Mesendoderm (in vitro differentiated cells): ENCODE data around the gene WASHC2C.
"Not testable (repeated sequence)": the region's sequence is repeated elsewhere in the genome, so short reads cannot be mapped to it uniquely, and the experiment has no call there.

ENCODE experiments used
- DNase-seq: peaks from one replicate; pipeline ENCODE4 v3.0.0; 2013
- H2AK5ac ChIP-seq: 2 replicates; pipeline ENCODE4 v1.6.1; 2013; ENCODE audit warnings: low read length, inconsistent platforms
- H2BK120ac ChIP-seq: 2 replicates; pipeline ENCODE4 v1.6.1; 2013; ENCODE audit warnings: low read depth, mild to moderate bottlenecking, low read length, moderate library complexity, mixed read lengths
- H2BK15ac ChIP-seq: replicated peaks from 2 replicates; pipeline ENCODE4 v1.6.1; 2013; ENCODE audit warnings: low read depth, mild to moderate bottlenecking, moderate library complexity
- H2BK5ac ChIP-seq: 2 replicates; pipeline ENCODE4 v1.6.1; 2013; ENCODE audit warnings: low read length, inconsistent platforms
- H3K18ac ChIP-seq: 2 replicates; pipeline ENCODE4 v1.6.1; 2013; ENCODE audit warnings: mild to moderate bottlenecking, low read length, mixed read lengths
- H3K23ac ChIP-seq: one replicate; pipeline ENCODE4 v1.6.1; 2013; ENCODE audit warnings: low read length
- H3K27ac ChIP-seq: 2 replicates; pipeline ENCODE4 v1.5.1; 2013; ENCODE audit warnings: low read depth, mild to moderate bottlenecking, inconsistent platforms, low read length, moderate library complexity
- H3K27me3 ChIP-seq: 2 replicates; pipeline ENCODE4 v1.6.1; 2013; ENCODE audit warnings: low read length, control low read depth, mild to moderate bottlenecking, inconsistent platforms; ENCODE audit not compliant: insufficient read depth, poor library complexity
- H3K36me3 ChIP-seq: 2 replicates; pipeline ENCODE4 v1.6.1; 2013; ENCODE audit warnings: low read length, inconsistent platforms; ENCODE audit not compliant: control insufficient read depth, insufficient read depth
- H3K4ac ChIP-seq: one replicate; pipeline ENCODE4 v1.6.1; 2013; ENCODE audit warnings: low read depth, mild to moderate bottlenecking, low read length, moderate library complexity
- H3K4me1 ChIP-seq: 2 replicates; pipeline ENCODE4 v1.6.1; 2013; ENCODE audit warnings: low read depth, low read length, inconsistent platforms; ENCODE audit not compliant: control insufficient read depth
- H3K4me2 ChIP-seq: 2 replicates; pipeline ENCODE4 v1.6.1; 2013; ENCODE audit warnings: low read length
- H3K4me3 ChIP-seq: 2 replicates; pipeline ENCODE4 v1.5.1; 2013; ENCODE audit warnings: mild to moderate bottlenecking, low read length
- H3K56ac ChIP-seq: one replicate; pipeline ENCODE4 v1.6.1; 2013; ENCODE audit warnings: low read length
- H3K79me1 ChIP-seq: 2 replicates; pipeline ENCODE4 v1.6.1; 2013; ENCODE audit warnings: low read length, inconsistent platforms
- H3K79me2 ChIP-seq: 2 replicates; pipeline ENCODE4 v1.6.1; 2013; ENCODE audit warnings: mild to moderate bottlenecking, low read length; ENCODE audit not compliant: control insufficient read depth, insufficient read depth
- H3K9ac ChIP-seq: 2 replicates; pipeline ENCODE4 v1.6.1; 2013; ENCODE audit warnings: low read length, inconsistent platforms
- H4K5ac ChIP-seq: one replicate; pipeline ENCODE4 v1.6.1; 2013; ENCODE audit warnings: low read length
- H4K8ac ChIP-seq: one replicate; pipeline ENCODE4 v1.6.1; 2013; ENCODE audit warnings: low read depth, mild to moderate bottlenecking, control low read depth, low read length, moderate library complexity
- WGBS: extraction: QIAGEN DNeasy Blood & Tissue Kit; methylation state at CpG from one replicate; pipeline ENCODE4 v1.1.7; 2013; ENCODE audit warnings: low lambda C conversion rate, missing lambda C conversion rate; ENCODE audit not compliant: insufficient coverage; ENCODE audit errors: extremely low coverage; 5-methylcytosine and 5-hydroxymethylcytosine counted together

Gene WASHC2C

DNA sequence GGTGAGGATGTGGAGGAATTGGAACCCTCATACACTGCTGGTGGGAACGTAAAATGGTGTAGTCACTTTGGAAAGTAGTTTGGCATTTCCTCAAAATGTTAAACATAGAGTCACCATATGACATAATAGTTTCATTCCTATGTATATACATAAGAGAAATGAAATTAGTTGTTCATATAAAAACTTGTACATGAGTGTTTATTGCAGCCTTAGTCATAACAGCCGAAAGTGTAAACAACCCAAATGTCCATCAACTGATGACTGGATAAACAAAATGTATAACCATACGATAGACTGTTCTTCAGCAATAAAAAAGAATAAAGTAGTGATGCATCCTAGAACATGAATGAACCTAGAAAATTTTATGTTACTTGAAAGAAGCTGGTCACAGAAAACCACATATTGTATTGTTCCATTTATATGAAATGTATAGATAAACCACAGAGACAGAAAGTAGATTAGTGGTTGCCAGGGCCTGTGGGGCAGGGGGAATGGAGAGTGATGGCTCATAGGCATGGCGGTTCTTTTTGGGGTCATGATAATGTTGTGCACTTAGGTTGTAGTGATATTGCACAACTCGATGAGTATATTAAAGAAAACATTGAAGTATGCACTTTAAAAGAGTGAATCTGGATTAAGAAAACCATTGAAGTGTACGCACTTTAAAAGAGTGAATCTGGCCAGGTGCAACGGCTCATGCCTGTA lies 44.8 kb downstream of the WASHC2C start:
- not testable (repeated sequence) for H3K9ac ChIP-seq, H3K4me3 ChIP-seq, H3K23ac ChIP-seq, H3K27me3 ChIP-seq, H3K36me3 ChIP-seq, H3K4me2 ChIP-seq, H2AK5ac ChIP-seq, H2BK120ac ChIP-seq, H2BK5ac ChIP-seq, DNase-seq, H3K56ac ChIP-seq, H4K5ac ChIP-seq, H3K4me1 ChIP-seq, H3K4ac ChIP-seq, H3K18ac ChIP-seq, H2BK15ac ChIP-seq, H4K8ac ChIP-seq, H3K27ac ChIP-seq, H3K79me1 ChIP-seq, H3K79me2 ChIP-seq
- no CpG with 5 or more reads among the region's 7 CpGs for WGBS

- not testable (repeated sequence) for H2AK5ac ChIP-seq, DNase-seq, H3K4ac ChIP-seq, H3K23ac ChIP-seq, H2BK120ac ChIP-seq, H3K4me2 ChIP-seq, H3K4me1 ChIP-seq, H3K4me3 ChIP-seq, H2BK5ac ChIP-seq, H3K56ac ChIP-seq, H3K27ac ChIP-seq, H3K36me3 ChIP-seq, H3K79me1 ChIP-seq, H3K79me2 ChIP-seq, H4K8ac ChIP-seq, H3K27me3 ChIP-seq, H3K9ac ChIP-seq, H4K5ac ChIP-seq, H2BK15ac ChIP-seq, H3K18ac ChIP-seq
- WGBS, result no CpG with 5 or more reads among the region's 1 CpG
These were observed 59.2 kb downstream of the WASHC2C start for GRCh38 chr10:45786217-45786616.

DNA sequence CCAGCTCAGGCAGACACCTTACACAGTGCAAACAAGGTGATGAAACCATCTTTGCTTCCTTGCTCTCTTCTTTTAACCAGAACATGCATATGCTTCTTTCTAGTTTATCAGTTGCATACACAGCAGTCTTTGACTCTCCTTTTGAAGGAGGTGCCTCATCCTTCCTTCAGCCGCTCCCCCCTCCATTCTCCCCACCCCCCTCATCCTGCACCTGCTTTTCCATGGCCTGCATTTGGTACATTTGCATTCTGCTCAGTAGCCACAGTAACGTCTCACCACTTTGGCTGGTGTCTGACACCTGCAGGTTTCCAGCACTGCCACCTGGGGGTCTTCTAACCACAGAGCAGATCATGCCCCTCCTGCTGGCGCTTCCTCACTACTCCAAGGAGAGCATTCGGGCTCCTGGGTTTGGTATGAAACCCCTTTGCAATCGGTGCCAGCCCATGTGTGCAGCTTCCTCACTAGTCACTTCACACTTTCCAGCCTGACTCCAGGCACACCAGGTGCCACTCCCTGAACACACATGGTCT lies 60.2 kb downstream of the WASHC2C start:
- not testable (repeated sequence) for H2BK120ac ChIP-seq, H3K56ac ChIP-seq, H3K4ac ChIP-seq, H3K4me1 ChIP-seq, H3K23ac ChIP-seq, H4K8ac ChIP-seq, H2BK5ac ChIP-seq, H3K18ac ChIP-seq, H2AK5ac ChIP-seq, H3K27ac ChIP-seq, H2BK15ac ChIP-seq, H3K79me1 ChIP-seq, H3K27me3 ChIP-seq, H4K5ac ChIP-seq, H3K4me3 ChIP-seq, H3K79me2 ChIP-seq, H3K9ac ChIP-seq, H3K36me3 ChIP-seq, DNase-seq, H3K4me2 ChIP-seq
- WGBS, result no CpG with 5 or more reads among the region's 5 CpGs

- H2BK5ac ChIP-seq, H3K4me1 ChIP-seq, H3K23ac ChIP-seq, H4K8ac ChIP-seq, H3K79me1 ChIP-seq, H3K9ac ChIP-seq, H3K36me3 ChIP-seq, DNase-seq, H2BK15ac ChIP-seq, H3K18ac ChIP-seq, H3K4ac ChIP-seq, H3K56ac ChIP-seq, H2BK120ac ChIP-seq, H3K4me3 ChIP-seq, H3K4me2 ChIP-seq, H3K27ac ChIP-seq, H2AK5ac ChIP-seq, H4K5ac ChIP-seq, H3K79me2 ChIP-seq, H3K27me3 ChIP-seq: not testable (repeated sequence)
- 100% methylated on average over 2 of the region's 8 CpGs for WGBS
These were observed 62.9 kb downstream of the WASHC2C start for GRCh38 chr10:45789991-45790390.

DNA sequence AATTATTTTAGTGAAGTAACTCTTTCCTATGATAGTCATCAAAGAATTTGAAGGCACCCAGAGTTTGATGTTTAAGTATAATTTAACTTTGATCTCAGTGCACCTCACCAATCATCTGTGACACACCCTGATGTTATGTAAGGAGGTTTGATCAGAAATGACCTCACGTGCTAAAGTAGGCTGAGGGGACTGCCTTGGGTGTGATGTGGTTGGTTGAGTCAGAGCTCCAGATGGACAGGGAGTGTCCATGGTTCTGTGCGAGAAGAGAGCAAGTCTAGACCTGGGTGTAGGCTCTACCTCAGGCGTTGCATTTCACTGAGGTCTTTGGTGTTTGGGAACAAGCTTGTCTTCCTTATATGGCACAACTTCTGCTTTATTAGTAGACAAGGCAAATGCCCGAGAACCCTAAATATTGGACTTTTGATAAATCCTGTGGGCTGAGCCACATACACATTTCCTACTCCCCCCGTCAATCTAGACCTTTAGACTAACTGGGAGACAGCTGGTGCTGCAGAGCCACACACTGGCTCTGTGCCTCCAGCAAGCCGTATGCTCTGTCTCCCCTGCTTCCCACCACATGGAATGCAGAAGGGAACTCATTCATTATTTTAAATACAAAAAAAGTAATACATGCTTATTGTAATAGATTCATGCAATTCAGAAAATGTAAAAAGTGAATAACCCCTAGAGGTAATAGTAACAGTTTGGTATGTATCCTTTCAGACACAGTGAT lies 63.8 kb downstream of the WASHC2C start:
- H3K56ac ChIP-seq, H2BK120ac ChIP-seq, H3K4me2 ChIP-seq, H3K27ac ChIP-seq, H3K23ac ChIP-seq, H3K18ac ChIP-seq, H3K4me1 ChIP-seq, H4K8ac ChIP-seq, H3K36me3 ChIP-seq, H3K27me3 ChIP-seq, DNase-seq, H2BK5ac ChIP-seq, H3K4ac ChIP-seq, H3K79me1 ChIP-seq, H2AK5ac ChIP-seq, H4K5ac ChIP-seq, H3K79me2 ChIP-seq, H3K4me3 ChIP-seq, H3K9ac ChIP-seq, H2BK15ac ChIP-seq: not testable (repeated sequence)
- WGBS, result no CpG with 5 or more reads among the region's 6 CpGs
